Measurements from ENCODE around the gene SNX9. TPM values are rescaled to one million over a fixed set of nuclear protein-coding genes. Genes with fewer than 3 reads are reported as not detected.

Gene SNX9
- total RNA-seq, 1 donor from 2014 or later, result 36.0 TPM

- peaks cover 9% of the 10 kb centered on the region for H3K36me3 Mint-ChIP-seq (ENCODE audit: low read depth, unreplicated experiment)
- Histone ChIP-seq H3K9me3 (ENCODE audit: insufficient read depth, low read depth, low read length) (no peaks in the 10 kb centered on the region), H4K20me1 (ENCODE audit: insufficient read depth, low read length) (peaks cover 24% of the 10 kb centered on the region), H3K79me2 (ENCODE audit: insufficient read depth, low read length) (peaks cover 3% of the 10 kb centered on the region), H3K4me2 (ENCODE audit: low read length) (no peak overlapping the region), H3K27ac (ENCODE audit: low read depth, low read length) (no peak overlapping the region), H2AFZ (ENCODE audit: low read depth, low read length) (no peak overlapping the region), H3K36me3 (ENCODE audit: insufficient read depth, low read length) (peaks cover 19% of the 10 kb centered on the region), H3K4me3 (ENCODE audit: insufficient read depth, low read depth, low read length) (no peak overlapping the region), H3K9ac (ENCODE audit: low read length) (no peak overlapping the region), H3K27me3 (ENCODE audit: insufficient read depth, low read length) (no peaks in the 10 kb centered on the region), H3K4me1 (ENCODE audit: insufficient read depth, low read length) (no peaks in the 10 kb centered on the region)
- H3K9me3 Mint-ChIP-seq (ENCODE audit: unreplicated experiment), result no peaks in the 10 kb centered on the region
- H3K27me3 Mint-ChIP-seq (ENCODE audit: low read depth, unreplicated experiment), result no peaks in the 10 kb centered on the region
- H3K4me3 Mint-ChIP-seq (ENCODE audit: unreplicated experiment), result no peak overlapping the region
- no peak for FAIRE-seq
- TF ChIP-seq EZH2 (IDR thresholded peaks at IDR 0.05; ENCODE audit: insufficient read depth, low read length) (no peak), CTCF (IDR thresholded peaks at IDR 0.05; ENCODE audit: insufficient read depth, low read depth, low read length) (no peak)
- H3K4me1 Mint-ChIP-seq (ENCODE audit: low read depth, unreplicated experiment), result peaks cover 6% of the 10 kb centered on the region
- no peak overlapping the region for H3K27ac Mint-ChIP-seq (ENCODE audit: unreplicated experiment)
- DNase-seq (ENCODE audit: low read depth), result no peak
Observed at GRCh38 chr6:157877149-157877548, 54.1 kb downstream of the SNX9 start.

GRCh38 chr6:157877573-157878438, 54.8 kb downstream of the SNX9 start:
- H3K36me3 ChIP-seq (ENCODE audit: insufficient read depth, low read length), result peaks cover 19% of the 10 kb centered on the region

More at GRCh38 chr6:157877573-157878438, 54.8 kb downstream of the SNX9 start:
- Histone ChIP-seq H3K27me3 (ENCODE audit: insufficient read depth, low read length) (no peaks in the 10 kb centered on the region), H3K9me3 (ENCODE audit: insufficient read depth, low read depth, low read length) (no peaks in the 10 kb centered on the region), H2AFZ (ENCODE audit: low read depth, low read length) (no peak overlapping the region), H3K79me2 (ENCODE audit: insufficient read depth, low read length) (no peaks in the 10 kb centered on the region), H3K27ac (ENCODE audit: low read depth, low read length) (no peak overlapping the region), H3K4me3 (ENCODE audit: insufficient read depth, low read depth, low read length) (no peak overlapping the region), H3K4me1 (ENCODE audit: insufficient read depth, low read length) (no peaks in the 10 kb centered on the region), H3K4me2 (ENCODE audit: low read length) (no peak overlapping the region), H4K20me1 (ENCODE audit: insufficient read depth, low read length) (peaks cover 20% of the 10 kb centered on the region), H3K9ac (ENCODE audit: low read length) (no peak overlapping the region)
- DNase-seq (ENCODE audit: low read depth) (no peak), FAIRE-seq (no peak)
- TF ChIP-seq CTCF (IDR thresholded peaks at IDR 0.05; ENCODE audit: insufficient read depth, low read depth, low read length) (no peak), EZH2 (IDR thresholded peaks at IDR 0.05; ENCODE audit: insufficient read depth, low read length) (no peak)
- no peak overlapping the region for H3K4me3 Mint-ChIP-seq (ENCODE audit: unreplicated experiment)
- peaks cover 6% of the 10 kb centered on the region for H3K4me1 Mint-ChIP-seq (ENCODE audit: low read depth, unreplicated experiment)
- H3K27ac Mint-ChIP-seq (ENCODE audit: unreplicated experiment), result no peak overlapping the region
- H3K9me3 Mint-ChIP-seq (ENCODE audit: unreplicated experiment), result no peaks in the 10 kb centered on the region
- H3K36me3 Mint-ChIP-seq (ENCODE audit: low read depth, unreplicated experiment), result peaks cover 15% of the 10 kb centered on the region
- H3K27me3 Mint-ChIP-seq (ENCODE audit: low read depth, unreplicated experiment), result no peaks in the 10 kb centered on the region
